ENCODE results near the gene ASGR2. TPM values are rescaled to one million over a fixed set of nuclear protein-coding genes. Genes with fewer than 3 reads are reported as not detected.
A peak's percentile ranks its signal among the peaks of the same experiment; 100 is the strongest.
"Not testable (repeated sequence)": the region's sequence is repeated elsewhere in the genome, so short reads cannot be mapped to it uniquely, and the experiment has no call there.

The ASGR2 gene, protein sequence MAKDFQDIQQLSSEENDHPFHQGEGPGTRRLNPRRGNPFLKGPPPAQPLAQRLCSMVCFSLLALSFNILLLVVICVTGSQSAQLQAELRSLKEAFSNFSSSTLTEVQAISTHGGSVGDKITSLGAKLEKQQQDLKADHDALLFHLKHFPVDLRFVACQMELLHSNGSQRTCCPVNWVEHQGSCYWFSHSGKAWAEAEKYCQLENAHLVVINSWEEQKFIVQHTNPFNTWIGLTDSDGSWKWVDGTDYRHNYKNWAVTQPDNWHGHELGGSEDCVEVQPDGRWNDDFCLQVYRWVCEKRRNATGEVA
- 442 TPM for total RNA-seq

DNA sequence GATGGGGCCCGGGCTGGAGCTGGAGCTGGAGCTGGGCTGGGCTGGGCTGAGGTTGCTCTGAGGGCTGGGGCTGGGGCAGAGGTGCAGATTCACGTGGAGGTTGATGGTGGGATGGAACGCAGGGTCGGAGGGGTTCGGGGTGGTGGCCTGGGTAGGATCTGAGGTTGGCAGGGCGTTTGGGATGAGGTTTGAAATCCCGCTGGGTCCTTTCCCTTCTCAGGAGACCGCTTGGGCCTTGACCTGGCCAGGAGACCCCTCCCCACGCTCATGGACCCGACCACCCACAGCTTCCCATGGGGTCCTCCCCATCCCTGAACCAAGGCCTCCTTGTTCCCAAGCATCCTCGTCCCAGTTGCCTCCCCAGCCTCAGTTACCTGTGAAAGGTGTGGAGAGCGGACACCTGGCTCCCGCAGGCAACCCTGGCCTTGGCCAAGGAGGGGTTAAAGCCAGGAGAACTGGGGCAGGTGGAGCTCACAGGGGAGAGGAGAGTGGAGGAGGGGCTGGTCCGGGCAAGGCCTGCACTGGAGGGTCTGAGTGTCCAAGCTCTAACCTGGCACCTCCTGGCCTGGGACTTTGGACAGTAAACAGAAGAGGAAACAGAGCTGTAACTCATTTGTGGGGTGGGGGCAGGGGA, at the start of gene ASGR2:
TSS of gene ASGR2 (minus strand) at position 582 of the 634 bp plus-strand sequence. CDS start 582 bp downstream, outside the sequence.
- DNase-seq (ENCODE audit: low spot score) (peak; percentile 97), ATAC-seq (peak; percentile 84)

DNA sequence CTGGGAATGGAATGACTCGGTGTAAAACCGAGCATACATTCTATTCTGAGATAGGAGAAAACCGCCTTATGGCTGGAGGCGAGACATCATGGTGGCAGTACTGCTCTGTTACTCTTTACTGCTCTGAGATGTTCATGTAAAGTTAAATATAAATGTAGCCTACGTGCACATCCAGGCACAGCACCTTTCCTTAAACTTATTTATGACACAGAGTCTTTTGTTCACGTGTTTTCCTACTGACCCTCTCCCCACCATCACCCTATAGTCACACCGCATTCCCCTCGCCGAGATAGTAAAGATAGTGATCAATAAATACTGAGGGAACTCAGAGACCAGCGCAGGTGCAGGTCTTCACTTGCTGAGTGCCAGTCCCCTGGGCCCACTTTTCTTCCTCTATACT, 44.9 kb upstream of the ASGR2 start:
- ATAC-seq; DNase-seq (ENCODE audit: low spot score): not testable (repeated sequence)

DNA sequence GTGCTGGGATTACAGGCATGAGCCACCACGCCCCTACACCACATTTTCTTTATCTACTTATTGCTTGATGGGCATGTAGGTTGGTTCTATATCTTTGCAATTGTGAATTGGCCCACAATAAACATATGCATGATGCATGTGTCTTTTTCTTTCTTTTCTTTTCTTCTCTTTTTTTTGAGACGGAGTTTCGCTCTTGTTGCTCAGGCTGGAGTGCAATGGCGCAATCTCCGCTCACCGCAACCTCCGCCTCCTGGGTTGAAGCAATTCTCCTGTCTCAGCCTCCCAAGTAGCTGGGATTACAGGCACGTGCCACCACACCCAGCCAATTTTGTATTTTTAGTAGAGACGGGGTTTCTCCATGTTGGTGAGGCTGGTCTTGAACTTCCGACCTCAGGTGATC, 43.8 kb upstream of the ASGR2 start:
- ATAC-seq; DNase-seq (ENCODE audit: low spot score): not testable (repeated sequence)

DNA sequence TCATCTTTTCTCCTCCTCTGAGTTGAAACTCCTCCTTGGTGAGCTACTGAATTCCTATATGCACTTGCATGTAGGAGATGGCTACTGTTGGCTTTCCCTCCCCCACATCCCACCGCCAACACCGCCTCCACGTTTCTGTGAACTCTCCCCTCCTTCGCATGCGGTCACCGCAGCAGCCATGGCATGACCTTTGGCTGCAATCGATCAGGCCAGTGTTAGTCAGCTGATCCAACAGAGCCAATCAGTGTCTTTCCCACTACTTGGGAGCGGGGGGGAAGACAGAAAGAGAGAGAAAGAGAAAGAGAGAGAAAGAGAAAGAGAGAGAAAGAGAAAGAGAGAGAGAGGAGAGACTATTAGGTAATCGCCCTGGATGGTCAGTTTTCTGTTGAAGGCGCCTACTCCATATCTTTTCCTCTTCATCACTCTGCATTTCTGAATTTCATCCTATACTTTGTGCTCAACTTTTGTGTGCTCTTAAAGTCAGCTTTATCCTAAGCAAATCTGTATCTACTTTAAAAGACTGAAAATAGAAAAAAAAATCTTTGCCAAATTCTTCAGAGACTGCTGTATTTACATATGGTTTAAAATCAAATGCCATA, 41.8 kb upstream of the ASGR2 start:
- DNase-seq (ENCODE audit: low spot score): peak; percentile 91
- ATAC-seq: peak; percentile 98

DNA sequence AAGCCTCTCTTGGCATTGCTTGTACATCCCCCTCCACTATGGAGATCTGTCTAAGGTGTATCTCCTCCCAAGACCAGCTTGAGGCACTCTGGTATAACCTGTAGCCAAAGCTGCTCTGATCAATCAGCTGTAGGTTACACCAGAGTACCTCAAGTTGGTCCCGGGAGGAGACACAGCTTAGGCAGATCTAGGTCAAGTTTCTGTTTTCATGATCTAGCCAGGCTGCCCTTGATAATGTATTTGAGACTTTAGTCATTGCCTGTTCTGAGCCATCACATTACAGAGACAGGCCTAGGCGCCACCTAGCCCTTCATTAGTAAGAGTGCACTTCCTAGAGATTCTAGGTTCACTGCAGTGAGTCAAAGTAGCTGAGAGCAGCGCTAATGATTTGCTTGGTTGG, 33.1 kb upstream of the ASGR2 start:
- ATAC-seq (peak; percentile 30), DNase-seq (ENCODE audit: low spot score) (no peak)

DNA sequence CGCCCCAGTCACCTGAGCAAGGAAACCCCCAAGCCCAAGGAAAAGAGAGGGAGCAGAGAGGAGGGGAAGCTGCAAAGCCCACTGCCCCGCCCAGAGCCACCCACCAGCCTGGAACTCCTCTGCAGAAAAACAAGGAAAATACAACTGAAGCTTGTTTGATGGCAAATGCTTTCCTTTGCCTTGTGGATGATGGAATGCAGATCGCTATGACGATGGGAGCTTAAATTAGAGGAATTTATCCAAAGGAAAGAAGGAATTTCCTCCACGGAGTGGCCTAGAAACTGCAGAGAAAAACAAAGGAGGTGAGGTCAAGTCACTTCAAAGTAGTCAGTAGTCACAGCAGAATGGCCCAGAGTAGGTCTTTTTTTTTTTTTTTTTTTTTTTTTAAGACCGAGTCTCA, 31.5 kb upstream of the ASGR2 start:
- DNase-seq (ENCODE audit: low spot score) (no peak), ATAC-seq (no peak)

DNA sequence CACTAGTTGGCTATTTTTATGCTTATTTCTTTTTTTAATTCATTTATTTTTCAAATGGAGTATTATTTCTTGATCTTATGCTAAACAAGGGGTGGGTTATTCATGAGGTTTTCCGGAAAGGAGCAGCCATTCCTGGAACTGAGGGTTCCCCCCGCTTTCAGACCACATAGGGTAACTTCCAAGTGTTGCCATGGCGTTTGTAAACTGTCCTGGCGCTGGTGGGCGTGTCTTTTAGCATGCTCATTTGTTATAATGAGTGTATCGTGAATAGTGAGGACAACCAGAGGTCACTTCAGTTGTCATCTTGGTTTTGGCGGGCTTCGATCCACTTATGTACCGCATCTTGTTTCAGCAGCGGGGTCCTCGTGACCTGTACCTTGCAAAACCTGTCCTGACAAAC, 29.6 kb upstream of the ASGR2 start:
- ATAC-seq: no peak
- no peak for DNase-seq (ENCODE audit: low spot score)

DNA sequence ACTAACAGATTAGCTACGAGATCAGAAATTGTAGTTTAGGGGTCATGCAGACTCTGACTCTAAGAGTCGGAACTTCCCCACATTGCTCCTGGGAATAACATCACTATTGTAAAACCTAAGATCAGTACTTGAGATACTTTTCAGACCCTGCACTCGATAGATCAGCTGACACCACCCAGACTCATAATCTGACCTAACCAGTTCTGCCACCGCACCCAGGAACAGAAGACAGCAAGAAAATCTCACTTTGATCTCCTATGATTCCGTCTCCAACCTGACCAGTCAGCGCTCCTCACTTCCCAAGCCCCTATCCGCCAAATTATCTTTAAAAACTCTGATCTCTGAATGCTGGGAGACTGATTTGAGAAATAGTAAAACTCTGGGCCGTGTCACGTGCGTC, 27.2 kb upstream of the ASGR2 start:
- DNase-seq (ENCODE audit: low spot score): no peak
- ATAC-seq: no peak

DNA sequence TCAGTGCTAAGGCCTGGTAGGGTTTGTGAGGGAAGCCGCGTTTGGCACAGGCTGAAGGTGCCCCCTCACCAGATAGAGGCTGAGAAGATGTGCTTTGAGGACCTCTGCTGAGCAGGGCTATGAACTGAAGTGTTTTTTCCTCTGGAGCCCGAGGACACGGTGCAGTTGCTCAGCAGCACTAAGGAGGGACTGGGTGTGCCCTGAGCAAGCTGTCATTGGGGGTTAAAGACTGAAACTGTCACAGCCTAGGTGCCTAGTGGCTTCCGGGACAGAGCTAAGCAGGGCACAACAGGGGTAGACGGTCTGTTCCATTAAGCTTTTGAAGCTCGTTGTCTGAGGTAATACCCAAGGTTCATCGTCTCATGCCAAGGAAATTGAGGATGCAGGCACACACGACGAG, 24.8 kb upstream of the ASGR2 start:
- ATAC-seq (no peak), DNase-seq (ENCODE audit: low spot score) (no peak)

DNA sequence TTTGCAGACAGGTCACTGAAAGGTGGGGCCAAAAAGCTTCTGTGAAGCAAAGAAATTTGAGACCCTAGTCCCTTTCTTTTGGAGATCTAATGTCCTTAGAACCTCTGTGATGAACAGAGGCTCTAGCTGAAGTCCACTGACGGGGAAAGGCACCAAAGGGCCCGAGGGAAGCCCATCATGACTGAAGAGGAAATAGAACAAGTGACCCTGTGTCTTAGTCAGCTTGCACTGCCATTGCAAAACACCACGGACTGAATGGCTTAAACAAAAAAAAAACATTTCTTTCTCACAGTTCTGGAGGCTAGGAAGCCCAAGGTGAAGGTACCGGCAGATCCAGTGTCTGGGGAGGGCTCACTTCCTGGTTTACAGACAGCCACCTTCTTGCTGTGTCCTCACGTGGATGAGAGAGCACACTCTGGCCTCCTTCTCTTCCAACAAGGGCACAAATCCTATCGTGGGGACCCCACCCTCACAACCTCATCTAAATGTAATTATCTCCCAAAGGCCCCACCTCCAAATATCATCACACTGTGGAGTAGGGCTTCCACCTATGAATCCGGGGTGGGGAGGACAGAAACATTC, 24.3 kb upstream of the ASGR2 start:
- DNase-seq (ENCODE audit: low spot score): no peak

DNA sequence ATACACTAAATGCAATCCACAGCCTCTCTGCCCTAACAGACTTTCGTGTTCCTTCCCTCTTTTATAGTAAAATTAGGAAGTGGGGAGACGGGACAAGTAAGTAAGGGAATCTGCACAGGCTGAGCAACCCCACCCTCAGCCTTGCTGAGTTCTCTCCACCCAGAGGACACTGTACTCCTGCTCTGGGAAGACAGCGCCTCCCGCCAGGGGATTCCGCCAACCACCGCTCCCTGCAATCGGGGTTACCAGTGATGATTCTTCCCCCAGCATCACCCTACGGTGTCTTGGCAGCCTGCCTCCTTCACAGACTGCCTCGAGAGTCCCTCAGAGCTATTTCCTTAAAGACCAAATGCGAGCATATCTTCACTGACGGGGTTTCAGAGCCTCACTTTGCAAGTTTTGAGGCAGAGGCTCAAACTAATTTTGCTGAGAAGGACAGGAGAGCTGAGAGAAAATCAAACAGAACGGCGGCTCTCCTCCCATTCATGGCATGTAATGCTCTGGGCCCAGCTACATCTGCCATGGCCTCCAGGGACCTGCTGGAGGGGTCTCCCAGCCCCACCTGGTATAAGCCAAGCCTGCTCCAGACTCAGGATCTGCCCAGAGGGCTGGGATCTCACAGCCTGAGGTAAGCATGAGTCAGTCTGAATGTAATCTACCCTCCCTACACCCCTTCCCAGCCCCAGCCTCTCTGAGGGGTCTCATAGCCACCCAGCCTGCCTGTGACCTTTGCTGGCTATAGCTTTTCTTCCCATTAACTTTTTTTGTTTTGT, 22.7 kb upstream of the ASGR2 start:
- ATAC-seq (no peak), DNase-seq (ENCODE audit: low spot score) (no peak)

More for the DNA sequence above, 24.3 kb upstream of the ASGR2 start:
- no peak for ATAC-seq

DNA sequence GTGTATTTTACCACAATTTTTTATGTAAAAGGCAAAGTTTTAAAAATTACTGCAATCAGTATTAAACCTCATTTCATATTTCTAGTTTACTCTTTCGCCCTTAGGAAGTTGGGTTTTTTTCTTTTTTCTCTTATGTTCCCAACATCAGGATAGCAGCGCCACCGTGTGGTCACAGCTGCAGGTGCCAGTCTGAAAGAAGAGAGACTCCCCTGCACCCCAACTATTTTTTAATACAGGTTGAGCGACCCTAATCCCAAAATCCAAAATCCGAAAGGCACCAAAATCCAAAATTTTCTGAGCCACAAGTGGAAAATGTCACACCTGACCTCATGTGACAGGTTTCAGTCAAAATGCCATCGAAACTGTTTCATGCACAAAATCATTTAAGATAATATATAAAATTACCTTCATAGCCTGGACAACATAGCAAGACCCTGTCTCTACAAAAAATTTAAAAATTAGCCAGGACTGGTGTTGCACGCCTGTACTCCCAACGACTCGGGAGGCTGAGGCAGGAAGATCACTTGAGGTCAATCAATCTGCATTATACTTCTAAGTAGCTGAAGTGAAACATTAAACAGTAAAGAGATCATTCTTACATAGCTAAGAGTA, 21.8 kb upstream of the ASGR2 start:
- ATAC-seq (peak; percentile 73), DNase-seq (ENCODE audit: low spot score) (peak; percentile 73)

DNA sequence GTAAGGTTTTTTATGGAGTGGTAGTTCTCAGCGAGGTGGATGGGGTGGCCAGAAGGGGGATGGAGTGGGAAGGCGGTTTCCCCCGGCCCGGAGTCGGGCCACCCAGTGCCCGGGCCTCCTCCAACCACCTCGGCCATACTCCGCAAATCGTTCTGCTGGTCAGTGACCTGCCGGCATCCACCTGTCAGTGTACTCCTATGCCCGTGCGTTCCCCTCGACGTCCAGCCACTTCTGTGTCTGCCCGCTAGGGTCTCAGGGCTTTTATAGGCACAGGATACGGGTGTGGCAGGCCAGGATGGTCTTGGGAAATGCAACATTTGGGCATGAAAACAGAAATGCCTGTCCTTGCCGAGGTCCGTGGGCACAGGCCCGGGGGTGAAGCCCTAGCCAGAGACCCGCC, 19.3 kb upstream of the ASGR2 start:
- DNase-seq (ENCODE audit: low spot score) (no peak), ATAC-seq (no peak)

DNA sequence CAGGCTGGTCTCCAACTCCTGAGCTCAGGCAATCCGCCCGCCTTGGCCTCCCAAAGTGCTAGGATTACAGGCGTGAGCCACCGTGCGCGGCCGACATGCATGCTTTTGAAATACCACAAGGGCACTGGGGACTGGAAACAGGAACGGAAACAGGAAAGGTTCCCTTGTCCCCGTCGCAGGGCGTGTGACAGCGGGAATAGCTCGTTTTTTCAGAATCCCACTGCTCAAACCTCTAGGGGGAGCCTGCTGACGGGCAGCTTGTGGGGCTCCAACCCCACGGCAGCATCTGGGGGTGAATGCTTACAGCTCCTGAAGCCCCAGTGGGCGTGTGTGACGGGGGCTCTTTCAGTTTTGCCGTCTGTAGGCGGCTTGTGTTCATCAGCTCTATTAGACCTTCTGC, 18.8 kb upstream of the ASGR2 start:
- ATAC-seq: no peak
- no peak for DNase-seq (ENCODE audit: low spot score)

DNA sequence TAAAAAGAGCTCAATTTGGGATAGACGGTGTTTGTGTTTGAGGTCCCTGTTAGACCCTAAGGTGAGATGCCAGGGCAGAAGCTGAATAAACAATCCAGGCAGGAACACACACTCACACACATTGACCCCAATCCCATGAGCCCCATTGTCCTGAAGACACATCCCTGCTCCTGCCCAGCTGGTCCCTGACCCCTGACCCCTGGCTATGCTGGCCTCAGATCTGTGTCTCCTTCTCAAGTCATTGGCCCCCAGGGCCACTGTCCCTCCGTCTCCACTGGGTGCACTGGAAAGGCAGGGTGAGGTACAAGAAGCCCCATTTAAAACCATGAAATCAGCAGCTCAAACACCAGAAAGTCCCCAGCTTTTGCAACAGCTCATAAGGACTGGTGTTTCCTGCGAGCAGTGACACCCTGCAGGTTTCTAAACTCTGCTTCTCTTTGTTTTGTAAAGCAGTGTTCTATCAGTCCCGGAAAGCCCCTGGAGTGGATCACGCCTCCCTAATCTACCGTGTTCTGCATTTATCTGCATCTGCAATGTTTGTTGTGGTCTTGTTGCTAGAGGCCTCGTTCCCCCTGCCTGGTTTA, 18.0 kb upstream of the ASGR2 start:
- ATAC-seq: peak; percentile 47
- peak; percentile 59 for DNase-seq (ENCODE audit: low spot score)

DNA sequence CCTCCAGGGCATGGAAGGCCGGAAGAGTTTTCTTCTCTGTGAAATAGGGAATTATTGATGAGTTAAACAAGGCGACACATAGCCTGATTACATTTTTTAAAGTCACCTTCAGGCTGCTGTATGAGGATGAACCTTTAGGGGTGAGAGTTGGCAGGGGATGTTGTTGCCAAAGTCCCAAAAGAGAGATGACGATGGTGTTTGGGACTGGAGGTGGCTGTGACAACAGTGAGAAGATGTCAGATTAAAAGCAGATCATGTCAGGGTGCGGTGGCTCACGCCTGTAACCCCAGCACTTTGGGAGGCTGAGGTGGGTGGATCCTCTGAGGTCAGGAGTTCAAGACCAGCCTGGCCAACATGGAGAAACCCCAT, 16.8 kb upstream of the ASGR2 start:
- ATAC-seq: no peak
- DNase-seq (ENCODE audit: low spot score): no peak

DNA sequence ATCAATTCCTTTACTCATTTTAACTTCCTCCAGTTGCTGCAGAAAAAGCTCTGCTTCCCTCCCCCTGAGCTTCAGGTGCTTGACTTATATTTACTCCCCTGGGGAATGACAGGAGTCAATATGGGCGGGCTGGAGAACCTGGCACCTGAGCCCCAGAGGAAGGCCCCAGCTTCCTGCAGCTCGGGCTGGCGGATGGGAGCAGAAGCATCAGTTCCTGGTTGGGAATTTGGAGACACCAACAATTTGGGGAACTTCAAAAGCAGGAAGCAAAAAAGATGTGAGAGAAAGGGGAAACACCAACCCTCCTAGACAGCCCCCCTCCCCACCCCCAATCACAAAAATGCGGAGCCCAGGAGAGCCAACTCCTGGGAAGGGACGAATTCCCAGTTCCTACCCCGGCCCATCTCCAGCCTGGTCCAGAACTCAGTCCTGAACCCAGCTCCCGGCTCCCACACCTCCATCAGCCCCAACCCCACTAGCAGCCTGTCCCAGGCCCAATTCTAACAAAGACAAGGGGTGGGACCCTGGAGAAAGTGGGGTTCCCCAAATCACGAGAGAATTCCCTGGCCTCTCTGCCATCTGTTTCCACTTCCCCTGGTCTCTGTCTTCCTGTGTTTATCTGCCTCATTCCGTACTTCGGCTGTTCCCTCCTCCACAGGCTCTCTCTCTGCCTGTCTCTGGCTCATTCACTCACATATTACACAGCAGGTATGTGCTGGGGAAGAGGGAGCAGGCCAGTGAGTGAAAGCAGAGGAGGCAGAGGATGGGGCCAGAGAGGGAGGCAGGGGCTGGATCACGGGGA, 16.2 kb upstream of the ASGR2 start:
- ATAC-seq (no peak), DNase-seq (ENCODE audit: low spot score) (no peak)

DNA sequence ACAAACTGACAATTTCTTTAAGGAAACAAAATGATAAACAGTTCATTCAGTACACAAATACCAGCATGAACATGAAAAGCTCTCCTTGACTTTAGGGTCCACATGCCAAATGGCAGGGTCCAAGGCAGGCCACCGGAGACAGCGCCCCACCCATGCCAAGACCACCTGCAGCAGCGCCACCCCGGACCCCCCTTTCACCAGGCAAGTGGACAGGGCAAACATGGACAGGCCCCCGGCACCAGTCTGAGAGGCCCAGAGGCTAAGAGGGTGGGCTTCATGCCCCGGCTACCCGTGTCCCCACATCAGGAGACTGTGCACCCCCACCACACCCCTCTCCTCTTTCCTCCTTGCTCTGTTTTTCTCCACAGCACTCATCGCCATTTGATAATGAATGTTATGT, 14.7 kb upstream of the ASGR2 start:
- ATAC-seq: no peak
- no peak for DNase-seq (ENCODE audit: low spot score)

DNA sequence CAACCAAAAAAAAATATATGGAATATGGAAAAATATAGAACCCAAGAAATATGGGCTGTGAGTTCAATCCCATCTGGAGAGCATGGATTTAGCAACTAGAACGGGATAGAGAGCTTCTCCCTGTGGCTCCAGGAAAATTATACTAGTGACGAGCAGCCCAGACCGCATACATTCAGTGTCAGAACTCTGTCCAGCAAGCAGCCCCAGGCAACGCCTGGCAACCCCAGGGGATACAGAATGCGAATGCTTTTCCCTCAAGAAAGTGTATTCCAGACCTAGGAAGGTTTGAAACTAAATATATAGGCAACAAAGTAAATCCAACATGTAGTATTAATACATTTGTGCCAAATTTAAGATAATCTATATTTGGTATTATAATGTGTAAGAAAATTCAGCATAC, 13.5 kb upstream of the ASGR2 start:
- ATAC-seq (no peak), DNase-seq (ENCODE audit: low spot score) (no peak)

DNA sequence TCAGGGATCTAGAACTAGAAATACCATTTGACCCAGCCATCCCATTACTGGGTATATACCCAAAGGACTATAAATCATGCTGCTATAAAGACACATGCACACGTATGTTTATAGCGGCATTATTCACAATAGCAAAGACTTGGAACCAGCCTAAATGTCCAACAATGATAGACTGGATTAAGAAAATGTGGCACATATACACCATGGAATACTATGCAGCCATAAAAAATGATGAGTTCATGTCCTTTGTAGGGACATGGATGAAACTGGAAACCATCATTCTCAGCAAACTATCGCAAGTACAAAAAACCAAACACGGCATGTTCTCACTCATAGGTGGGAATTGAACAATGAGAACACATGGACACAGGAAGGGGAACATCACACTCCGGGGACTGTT, 12.9 kb upstream of the ASGR2 start:
- DNase-seq (ENCODE audit: low spot score); ATAC-seq: not testable (repeated sequence)
